Parathyroid adenoma (tissue), 2 donors: Measurements from ENCODE around the gene ALKBH3.

ENCODE experiments used
- H2AFZ ChIP-seq: fragments of 300-600 bp; sonication (generic); one replicate; pipeline ENCODE4 v1.7.0; 2017; ENCODE audit warnings: antibody characterized with exemption, mild to moderate bottlenecking
- H3K27ac ChIP-seq: fragments of 300-600 bp; sonication (generic); one replicate; pipeline ENCODE4 v1.7.0; 2017
- H3K27me3 ChIP-seq: fragments of 300-600 bp; sonication (generic); one replicate; pipeline ENCODE4 v1.7.0; 2017; ENCODE audit warnings: low read length; ENCODE audit not compliant: control insufficient read depth, insufficient read depth
- H3K36me3 ChIP-seq: fragments of 300-600 bp; sonication (generic); one replicate; pipeline ENCODE4 v1.7.0; 2017; ENCODE audit warnings: low read length; ENCODE audit not compliant: control insufficient read depth, insufficient read depth
- H3K4me1 ChIP-seq: fragments of 300-600 bp; sonication (generic); one replicate; pipeline ENCODE4 v1.7.0; 2017; ENCODE audit warnings: control low read depth
- H3K4me2 ChIP-seq: fragments of 300-600 bp; sonication (generic); one replicate; pipeline ENCODE4 v1.7.0; 2017; ENCODE audit warnings: low read length
- H3K4me3 ChIP-seq: fragments of 300-600 bp; sonication (generic); one replicate; pipeline ENCODE4 v1.7.0; 2017; ENCODE audit warnings: low read depth, low read length
- H3K79me2 ChIP-seq: fragments of 300-600 bp; sonication (generic); one replicate; pipeline ENCODE4 v1.7.0; 2017; ENCODE audit warnings: control low read depth
- H3K9ac ChIP-seq: fragments of 300-600 bp; sonication (generic); one replicate; pipeline ENCODE4 v1.7.0; 2017; ENCODE audit warnings: mild to moderate bottlenecking
- H3K9me3 ChIP-seq: fragments of 300-600 bp; sonication (generic); one replicate; pipeline ENCODE4 v1.7.0; 2017; ENCODE audit warnings: low read length; ENCODE audit not compliant: control insufficient read depth
- CTCF ChIP-seq: fragments of 300-600 bp; sonication (generic); IDR thresholded peaks from one replicate; pipeline ENCODE4 v1.7.0; 2017; ENCODE audit warnings: antibody characterized with exemption, mild to moderate bottlenecking
- donor health status: primary hyperparathyroidism.

Gene ALKBH3

DNA sequence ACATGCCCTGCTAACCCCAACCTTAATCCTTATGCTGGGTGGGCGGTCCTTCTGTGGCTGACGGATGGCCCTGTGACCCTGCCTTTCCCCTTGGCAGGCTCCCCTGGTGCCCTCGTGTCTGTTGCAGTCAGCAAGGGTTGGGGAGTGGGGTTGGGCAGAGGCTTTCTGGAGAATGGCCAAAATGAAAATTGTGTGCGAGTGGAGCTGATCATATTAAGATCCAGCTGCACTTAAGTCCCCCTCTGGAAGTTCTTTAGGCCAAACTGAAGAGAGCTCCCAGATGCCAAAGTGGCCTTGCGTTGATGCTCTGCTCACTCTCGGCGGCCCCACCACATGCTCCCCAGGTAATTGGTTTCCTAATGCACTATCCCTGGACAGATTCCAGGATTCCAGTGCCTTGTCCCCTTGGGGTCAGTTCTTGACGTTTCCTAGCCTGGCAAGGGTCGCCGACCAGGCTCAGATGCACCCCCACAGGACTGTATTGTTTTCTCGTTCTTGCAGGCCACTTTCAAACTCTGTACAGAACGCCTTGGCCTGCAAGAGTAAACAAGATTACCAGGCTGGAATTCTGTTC is 45.4 kb downstream of the ALKBH3 start:
- Histone ChIP-seq H3K27ac (no peak overlapping the region), H3K27me3 (no peaks in the 10 kb centered on the region), H3K36me3 (no peaks in the 10 kb centered on the region), H3K9me3 (no peaks in the 10 kb centered on the region), H3K79me2 (no peaks in the 10 kb centered on the region), H3K9ac (no peak overlapping the region), H3K4me1 (no peaks in the 10 kb centered on the region), H2AFZ (no peak overlapping the region), H3K4me2 (no peak overlapping the region), H3K4me3 (no peak overlapping the region)
- no peak for TF ChIP-seq CTCF

- no peak for TF ChIP-seq CTCF
- Histone ChIP-seq H3K9ac (no peak overlapping the region), H3K4me2 (no peak overlapping the region), H3K27me3 (no peaks in the 10 kb centered on the region), H3K27ac (no peak overlapping the region), H3K4me3 (no peak overlapping the region), H3K36me3 (no peaks in the 10 kb centered on the region), H3K4me1 (no peaks in the 10 kb centered on the region), H3K9me3 (no peaks in the 10 kb centered on the region), H3K79me2 (no peaks in the 10 kb centered on the region), H2AFZ (no peak overlapping the region)
Measured at GRCh38 chr11:43927070-43927469, 46.4 kb downstream of the ALKBH3 start.

GRCh38 chr11:43927925-43928707 is 47.5 kb downstream of the ALKBH3 start:
- no peaks in the 10 kb centered on the region for H3K27me3 ChIP-seq
- H3K4me1 ChIP-seq = no peaks in the 10 kb centered on the region
- H3K4me3 ChIP-seq = no peak overlapping the region
- H2AFZ ChIP-seq = no peak overlapping the region
- TF ChIP-seq CTCF = no peak
- H3K27ac ChIP-seq = no peak overlapping the region
- no peaks in the 10 kb centered on the region for H3K36me3 ChIP-seq
- H3K9ac ChIP-seq = no peak overlapping the region
- H3K79me2 ChIP-seq = no peaks in the 10 kb centered on the region
- H3K4me2 ChIP-seq = no peak overlapping the region
- no peaks in the 10 kb centered on the region for H3K9me3 ChIP-seq

DNA sequence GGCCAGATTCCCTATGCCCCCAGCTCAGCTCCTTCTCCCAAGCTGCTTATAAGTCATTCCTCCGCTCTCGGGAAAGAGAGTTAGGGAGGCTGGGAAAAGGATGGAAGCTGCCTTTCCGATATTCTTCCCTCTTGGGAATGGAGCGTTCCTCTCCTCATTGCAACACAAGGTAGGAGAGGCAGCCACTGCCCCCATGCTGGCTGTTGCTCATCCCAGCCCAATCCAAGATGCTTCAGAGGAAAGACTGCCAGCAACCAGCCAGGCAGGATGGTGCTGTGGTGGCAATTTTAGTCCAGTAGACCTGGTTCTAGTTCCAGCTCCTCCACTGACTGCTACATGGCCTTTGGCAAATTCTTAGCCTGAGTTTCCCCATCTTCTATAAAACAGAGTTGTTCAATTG is 48.1 kb downstream of the ALKBH3 start:
- Histone ChIP-seq H3K27me3 (no peaks in the 10 kb centered on the region), H3K4me3 (no peak overlapping the region), H2AFZ (no peak overlapping the region), H3K4me2 (no peak overlapping the region), H3K79me2 (no peaks in the 10 kb centered on the region), H3K9me3 (no peaks in the 10 kb centered on the region), H3K36me3 (no peaks in the 10 kb centered on the region), H3K4me1 (no peaks in the 10 kb centered on the region), H3K27ac (no peak overlapping the region), H3K9ac (no peak overlapping the region)
- TF ChIP-seq CTCF = no peak
